Endodermal cell (in vitro differentiated cells): ENCODE measurements around the gene ZFYVE28. TPM values are rescaled to one million over a fixed set of nuclear protein-coding genes. Genes with fewer than 3 reads are reported as not detected.

Experiments
- DNase-seq: peaks from one replicate; pipeline ENCODE4 v3.0.0-alpha.2; 2017
- H3K27ac ChIP-seq: 2 replicates; pipeline ENCODE4 v1.5.1; 2013; ENCODE audit warnings: mild to moderate bottlenecking, low read depth, low read length, moderate library complexity
- H3K27me3 ChIP-seq: 2 replicates; pipeline ENCODE4 v1.6.1; 2013; ENCODE audit warnings: mild to moderate bottlenecking, low read length, moderate library complexity; ENCODE audit not compliant: insufficient read depth, control insufficient read depth, poor library complexity, severe bottlenecking
- H3K36me3 ChIP-seq: 2 replicates; pipeline ENCODE4 v1.7.0; 2013; ENCODE audit warnings: mild to moderate bottlenecking, low read length, moderate library complexity; ENCODE audit not compliant: control insufficient read depth, insufficient read depth
- H3K4me1 ChIP-seq: one replicate; pipeline ENCODE4 v1.7.0; 2013; ENCODE audit warnings: low read length; ENCODE audit not compliant: control insufficient read depth, insufficient read depth
- H3K4me3 ChIP-seq: 2 replicates; pipeline ENCODE4 v1.5.1; 2013; ENCODE audit warnings: mild to moderate bottlenecking, low read length, moderate library complexity
- H3K9ac ChIP-seq: 2 replicates; pipeline ENCODE4 v1.6.1; 2013; ENCODE audit warnings: mild to moderate bottlenecking, low read length, moderate library complexity; ENCODE audit not compliant: poor library complexity, severe bottlenecking; ENCODE audit errors: extremely low read depth
- H3K9me3 ChIP-seq: 2 replicates; pipeline ENCODE4 v1.6.1; 2013; ENCODE audit warnings: mild to moderate bottlenecking, low read length, moderate library complexity; ENCODE audit not compliant: control insufficient read depth
- H3K27ac Mint-ChIP-seq: 2 replicates; pipeline ENCODE4 v1.8.0; 2020; ENCODE audit warnings: mixed read lengths
- H3K27me3 Mint-ChIP-seq: 2 replicates; pipeline ENCODE4 v1.8.0; 2021; ENCODE audit warnings: mild to moderate bottlenecking, mixed read lengths; ENCODE audit not compliant: insufficient read depth
- H3K36me3 Mint-ChIP-seq: 2 replicates; pipeline ENCODE4 v1.8.0; 2020; ENCODE audit warnings: low read depth, mixed read lengths
- H3K4me1 Mint-ChIP-seq: 2 replicates; pipeline ENCODE4 v1.8.0; 2020; ENCODE audit warnings: mixed read lengths
- H3K4me3 Mint-ChIP-seq: 2 replicates; pipeline ENCODE4 v1.8.0; 2020; ENCODE audit warnings: mild to moderate bottlenecking, moderate library complexity, mixed read lengths
- H3K9me3 Mint-ChIP-seq: 2 replicates; pipeline ENCODE4 v1.8.0; 2020; ENCODE audit warnings: mild to moderate bottlenecking, mixed read lengths
- WGBS, 2 experiments: methylation state at CpG; one replicate each; pipeline versions ENCODE4 v1.1.5 to v1.1.7; 2013; ENCODE audit warnings: missing lambda C conversion rate in 2 of 2, mixed read lengths in 1 of 2; ENCODE audit not compliant: insufficient coverage in 1 of 2, insufficient read length in 1 of 2; 5-methylcytosine and 5-hydroxymethylcytosine counted together
- total RNA-seq, 2 donors: library from RNA; stranded (reverse); fragmentation: NEBNext Ultra II Directional in 1 of 2; extraction: Animal tissue kit (Norgen Biotek cat#: 25700) in 1 of 2; gene quantifications; 2 replicates in 1 of 2; 3 replicates in 1 of 2; pipeline ENCODE4 v1.2.1, GENCODE V29; 2021
- TF ChIP-seq, protein P1 (sequence below): fragments of 200-600 bp; sonication (generic); conservative IDR thresholded peaks from 2 replicates; pipeline ENCODE4 v1.5.0; 2021; ENCODE audit warnings: antibody characterized with exemption, mild to moderate bottlenecking

Gene ZFYVE28
- total RNA-seq, 2 donors from 2014 or later: 0.73 to 1.6 TPM

GRCh38 chr4:2274320-2275043 is 144.0 kb downstream of the ZFYVE28 start:
- Mint-ChIP-seq H3K9me3 (no peaks in the 10 kb centered on the region), H3K4me3 (no peak overlapping the region), H3K36me3 (no peaks in the 10 kb centered on the region), H3K27me3 (no peaks in the 10 kb centered on the region), H3K27ac (peak overlapping the region; percentile 38), H3K4me1 (peaks cover 18% of the 10 kb centered on the region)
- DNase-seq: no peak
- Histone ChIP-seq H3K9ac (no peak overlapping the region), H3K27me3 (no peaks in the 10 kb centered on the region), H3K27ac (no peak overlapping the region), H3K9me3 (no peaks in the 10 kb centered on the region), H3K4me3 (no peak overlapping the region), H3K4me1 (peaks cover 7% of the 10 kb centered on the region), H3K36me3 (no peaks in the 10 kb centered on the region)
- 90 to 93% methylated on average over 12 to 21 of the region's 21 CpGs for WGBS, 2 experiments
- TF ChIP-seq, protein P1, sequence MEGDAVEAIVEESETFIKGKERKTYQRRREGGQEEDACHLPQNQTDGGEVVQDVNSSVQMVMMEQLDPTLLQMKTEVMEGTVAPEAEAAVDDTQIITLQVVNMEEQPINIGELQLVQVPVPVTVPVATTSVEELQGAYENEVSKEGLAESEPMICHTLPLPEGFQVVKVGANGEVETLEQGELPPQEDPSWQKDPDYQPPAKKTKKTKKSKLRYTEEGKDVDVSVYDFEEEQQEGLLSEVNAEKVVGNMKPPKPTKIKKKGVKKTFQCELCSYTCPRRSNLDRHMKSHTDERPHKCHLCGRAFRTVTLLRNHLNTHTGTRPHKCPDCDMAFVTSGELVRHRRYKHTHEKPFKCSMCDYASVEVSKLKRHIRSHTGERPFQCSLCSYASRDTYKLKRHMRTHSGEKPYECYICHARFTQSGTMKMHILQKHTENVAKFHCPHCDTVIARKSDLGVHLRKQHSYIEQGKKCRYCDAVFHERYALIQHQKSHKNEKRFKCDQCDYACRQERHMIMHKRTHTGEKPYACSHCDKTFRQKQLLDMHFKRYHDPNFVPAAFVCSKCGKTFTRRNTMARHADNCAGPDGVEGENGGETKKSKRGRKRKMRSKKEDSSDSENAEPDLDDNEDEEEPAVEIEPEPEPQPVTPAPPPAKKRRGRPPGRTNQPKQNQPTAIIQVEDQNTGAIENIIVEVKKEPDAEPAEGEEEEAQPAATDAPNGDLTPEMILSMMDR: no peak

GRCh38 chr4:2273657-2274319 is 144.7 kb downstream of the ZFYVE28 start:
- Mint-ChIP-seq H3K36me3 (no peaks in the 10 kb centered on the region), H3K27ac (no peak overlapping the region), H3K4me3 (no peak overlapping the region), H3K27me3 (no peaks in the 10 kb centered on the region), H3K4me1 (peaks cover 25% of the 10 kb centered on the region), H3K9me3 (no peaks in the 10 kb centered on the region)
- Histone ChIP-seq H3K4me1 (peaks cover 11% of the 10 kb centered on the region), H3K27me3 (no peaks in the 10 kb centered on the region), H3K36me3 (no peaks in the 10 kb centered on the region), H3K9ac (no peak overlapping the region), H3K4me3 (no peak overlapping the region), H3K9me3 (no peaks in the 10 kb centered on the region), H3K27ac (no peak overlapping the region)
- DNase-seq: no peak
- TF ChIP-seq, protein P1: no peak
- 93 to 94% methylated on average over 17 to 24 of the region's 24 CpGs for WGBS, 2 experiments

DNA sequence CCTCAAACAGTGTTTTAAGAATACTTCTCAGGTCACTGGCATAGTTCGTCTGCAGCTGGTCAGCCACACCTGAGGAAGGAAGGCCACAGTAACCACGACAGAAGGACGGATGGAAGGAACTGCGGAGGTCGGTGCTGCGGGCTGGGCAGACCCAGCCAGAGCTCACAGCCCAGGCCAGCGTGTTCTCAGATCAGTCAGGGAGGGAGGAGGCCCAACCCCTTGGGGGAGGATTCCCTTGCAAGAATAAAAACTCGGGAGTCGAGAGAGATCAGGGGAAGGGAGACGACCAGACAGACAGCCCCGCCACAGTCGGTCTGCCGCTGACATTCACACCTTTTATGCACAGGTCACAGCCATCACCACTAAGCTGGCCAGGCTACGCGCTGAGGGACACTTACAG is 145.2 kb downstream of the ZFYVE28 start:
- H3K27me3 Mint-ChIP-seq: no peaks in the 10 kb centered on the region
- Histone ChIP-seq H3K9me3 (no peaks in the 10 kb centered on the region), H3K27me3 (no peaks in the 10 kb centered on the region), H3K9ac (no peak overlapping the region), H3K27ac (no peak overlapping the region), H3K4me3 (no peak overlapping the region), H3K36me3 (no peaks in the 10 kb centered on the region), H3K4me1 (peaks cover 11% of the 10 kb centered on the region)
- H3K27ac Mint-ChIP-seq: no peak overlapping the region
- peaks cover 26% of the 10 kb centered on the region for H3K4me1 Mint-ChIP-seq
- TF ChIP-seq, protein P1: no peak
- no peak for DNase-seq
- H3K9me3 Mint-ChIP-seq: no peaks in the 10 kb centered on the region
- no peak overlapping the region for H3K4me3 Mint-ChIP-seq
- H3K36me3 Mint-ChIP-seq: no peaks in the 10 kb centered on the region
- 88 to 93% methylated on average over 10 to 15 of the region's 15 CpGs for WGBS, 2 experiments
